ENCODE data around the gene SCAF4.
"Not testable (repeated sequence)": the region's sequence is repeated elsewhere in the genome, so short reads cannot be mapped to it uniquely, and the experiment has no call there.

The SCAF4 gene

GRCh38 chr21:31737586-31738397, 5.9 kb upstream of the SCAF4 start:
- not testable (repeated sequence) for DNase-seq

GRCh38 chr21:31735511-31735992, 3.6 kb upstream of the SCAF4 start:
- DNase-seq = no peak

- DNase-seq = no peak
These were observed 1.7 kb upstream of the SCAF4 start for GRCh38 chr21:31733551-31734149.

- DNase-seq = peak; percentile 11 to 15
These were observed 956 bp upstream of the SCAF4 start for GRCh38 chr21:31732597-31733550.

GRCh38 chr21:31731056-31731856, 662 bp downstream of the SCAF4 start:
- DNase-seq = peak; percentile 31 to 49

GRCh38 chr21:31730712-31731055, 1.2 kb downstream of the SCAF4 start:
- DNase-seq = peak in 1 of 2 donors; percentile 38

GRCh38 chr21:31729622-31730343, 2.1 kb downstream of the SCAF4 start:
- no peak for DNase-seq

GRCh38 chr21:31728952-31729351, 3.0 kb downstream of the SCAF4 start:
- no peak for DNase-seq

GRCh38 chr21:31728191-31728590, 3.7 kb downstream of the SCAF4 start:
- DNase-seq = no peak

GRCh38 chr21:31727181-31727580, 4.7 kb downstream of the SCAF4 start:
- peak in 1 of 2 donors; percentile 10 for DNase-seq

- DNase-seq = no peak
These were observed 5.5 kb downstream of the SCAF4 start for GRCh38 chr21:31726407-31726806.

GRCh38 chr21:31725202-31725839, 6.6 kb downstream of the SCAF4 start:
- DNase-seq = no peak

GRCh38 chr21:31724552-31724951, 7.4 kb downstream of the SCAF4 start:
- no peak for DNase-seq

- DNase-seq = no peak
These were observed 10.5 kb downstream of the SCAF4 start for GRCh38 chr21:31721381-31721780.

GRCh38 chr21:31720739-31721138, 11.2 kb downstream of the SCAF4 start:
- no peak for DNase-seq

- no peak for DNase-seq
These were observed 11.6 kb downstream of the SCAF4 start for GRCh38 chr21:31720330-31720729.

GRCh38 chr21:31716106-31716505, 15.8 kb downstream of the SCAF4 start:
- no peak for DNase-seq

GRCh38 chr21:31714741-31715365, 17.1 kb downstream of the SCAF4 start:
- no peak for DNase-seq

GRCh38 chr21:31713973-31714740, 17.8 kb downstream of the SCAF4 start:
- DNase-seq = no peak

- DNase-seq = no peak
These were observed 18.8 kb downstream of the SCAF4 start for GRCh38 chr21:31713115-31713514.
